Stimulated activated naive CD8-positive, alpha-beta T cell treated with anti-CD3 and anti-CD28 coated beads, Interleukin-15, Interleukin-2, amounts not matched to agents 100 U/mL and 50 U/mL, for 24 hours (primary cell): Measurements from ENCODE around the gene FBXL4.

Experiments used
- ATAC-seq: fragments of 150-1000 bp; cut with Tn5 transposase; one replicate; pipeline ENCODE4 v1.10.0; 2021
- DNase-seq: peaks from one replicate; pipeline ENCODE4 v3.0.0; 2021

The FBXL4 gene

DNA sequence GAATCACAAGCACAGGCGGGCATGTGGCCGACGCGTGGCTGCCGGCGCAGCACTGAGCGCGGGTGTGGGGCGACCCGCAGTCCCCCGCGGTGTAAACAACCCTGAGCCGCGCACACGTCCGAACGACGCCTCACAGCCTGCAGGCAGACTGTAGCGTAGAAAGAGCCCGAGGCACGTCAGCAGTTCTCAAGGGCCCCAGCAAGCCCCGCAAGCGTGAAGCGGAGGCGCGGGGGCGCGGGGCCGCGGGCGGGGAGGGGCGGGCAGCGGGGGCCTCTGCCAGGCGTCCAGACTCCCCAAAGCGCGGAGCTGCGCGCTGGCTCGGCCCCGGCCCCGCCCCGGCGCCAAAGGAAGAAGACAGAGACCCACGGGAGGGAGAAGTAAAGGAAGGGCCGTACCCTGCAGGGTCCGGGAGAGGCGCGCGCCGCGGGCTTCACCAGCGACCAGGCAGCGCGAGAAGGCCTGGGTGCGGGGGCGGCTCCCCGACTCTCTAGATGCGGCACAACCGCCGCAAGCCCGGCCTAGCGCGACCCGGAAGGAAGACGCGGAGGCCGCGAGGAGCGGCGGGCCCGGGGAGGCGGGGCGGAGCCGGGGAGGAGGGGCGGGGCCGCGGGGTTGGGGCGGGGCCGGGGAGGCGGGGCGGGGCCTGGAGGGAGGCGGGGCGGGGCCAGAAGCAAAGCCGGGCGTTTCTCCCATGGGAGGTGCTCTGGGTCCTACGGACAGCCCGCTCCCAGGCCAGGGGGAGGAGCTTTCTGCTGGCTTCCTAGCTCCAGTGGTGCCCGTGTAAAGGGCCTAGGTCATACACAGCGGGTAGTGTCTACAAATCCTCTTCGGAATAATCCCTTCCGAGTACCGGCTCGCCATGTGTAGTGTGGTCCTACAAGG lies at the start of gene FBXL4:
TSS of gene FBXL4 (minus strand) at position 536 of the 882 bp plus-strand sequence. CDS start 20,958 bp downstream, outside the sequence.
- ATAC-seq (peak; percentile 86), DNase-seq (peak; percentile 83)

DNA sequence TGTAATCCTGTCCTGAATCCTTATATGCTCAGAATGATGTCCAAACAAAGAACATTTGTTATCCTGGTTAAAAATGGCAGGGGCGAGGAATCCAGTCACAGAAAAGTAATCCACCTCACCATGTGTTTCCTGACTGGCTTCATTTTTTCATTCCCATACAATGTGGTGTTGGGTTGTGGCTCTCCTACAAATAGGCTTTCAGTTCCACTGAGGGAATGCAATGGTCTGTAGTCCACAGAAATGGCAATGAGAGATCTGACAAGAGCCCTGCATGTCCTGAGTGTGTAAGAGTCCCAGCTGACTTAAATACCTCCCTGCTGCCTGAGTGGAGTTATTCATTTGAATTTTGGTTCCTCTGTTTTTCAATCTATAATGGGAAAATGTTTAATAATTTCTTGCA lies 47.4 kb upstream of the FBXL4 start:
- no peak for ATAC-seq
- no peak for DNase-seq

DNA sequence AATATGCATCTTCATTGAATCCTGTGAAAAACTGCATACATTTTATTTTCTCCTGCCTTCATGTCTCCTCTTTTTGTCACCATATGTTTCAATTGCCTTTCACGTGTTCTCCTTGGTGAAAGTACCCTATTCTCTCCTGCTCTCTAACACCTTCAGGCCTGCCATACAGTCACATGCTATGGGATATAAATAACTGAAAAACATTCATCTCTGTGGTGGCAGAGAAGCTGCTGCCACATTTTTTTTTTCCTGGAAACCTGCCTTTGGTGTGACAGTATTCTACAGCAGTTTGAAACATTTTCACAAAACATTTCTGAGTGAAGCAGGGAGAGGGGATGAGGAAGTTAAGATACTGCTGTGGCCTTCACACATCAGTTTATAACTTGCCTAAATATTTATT lies 44.8 kb upstream of the FBXL4 start:
- no peak for DNase-seq
- no peak for ATAC-seq

DNA sequence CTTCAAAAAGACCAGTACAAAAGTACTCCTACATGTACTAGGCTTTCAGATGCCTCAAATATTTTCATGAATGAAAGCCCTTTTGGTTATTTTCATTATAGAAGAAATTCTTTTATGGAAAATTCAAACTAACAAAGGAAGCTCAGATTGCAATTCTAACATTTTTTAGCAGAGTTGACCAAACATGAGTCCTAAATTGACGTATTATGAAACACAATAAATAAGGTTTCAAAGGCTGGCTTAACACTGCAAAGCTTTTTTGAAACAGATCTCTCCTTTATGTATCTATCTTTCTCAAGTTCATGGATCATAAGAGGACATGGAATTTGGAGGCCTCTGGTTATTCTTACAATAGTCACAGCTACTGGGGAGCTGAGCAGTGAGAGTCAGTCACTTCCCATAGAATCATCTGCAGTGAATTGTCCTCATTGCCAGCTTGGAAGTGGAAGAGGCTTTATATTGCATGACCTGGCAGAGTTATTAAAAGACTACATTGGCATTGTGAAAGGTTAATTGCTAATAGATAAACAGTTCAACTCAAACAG lies 38.4 kb upstream of the FBXL4 start:
- DNase-seq = no peak
- ATAC-seq = no peak

DNA sequence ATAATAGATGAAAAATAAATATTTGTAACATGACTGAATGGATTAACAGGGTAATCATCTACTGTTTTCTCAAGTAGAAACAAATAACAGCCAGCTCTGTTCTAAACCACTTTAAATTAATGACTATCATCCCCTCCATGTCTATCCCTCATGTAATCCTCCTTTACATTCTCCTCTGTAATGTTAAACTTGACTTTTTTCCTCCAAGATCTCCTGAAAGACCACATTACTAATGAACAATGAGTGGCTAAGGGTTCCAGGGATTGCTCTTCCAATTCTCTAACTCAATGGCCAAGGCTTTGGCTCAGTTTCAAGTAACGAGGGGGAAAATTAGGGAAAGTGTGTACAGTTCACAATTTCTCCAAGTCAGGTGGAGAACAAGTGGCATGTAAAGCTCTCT lies 37.6 kb upstream of the FBXL4 start:
- DNase-seq = no peak
- no peak for ATAC-seq

DNA sequence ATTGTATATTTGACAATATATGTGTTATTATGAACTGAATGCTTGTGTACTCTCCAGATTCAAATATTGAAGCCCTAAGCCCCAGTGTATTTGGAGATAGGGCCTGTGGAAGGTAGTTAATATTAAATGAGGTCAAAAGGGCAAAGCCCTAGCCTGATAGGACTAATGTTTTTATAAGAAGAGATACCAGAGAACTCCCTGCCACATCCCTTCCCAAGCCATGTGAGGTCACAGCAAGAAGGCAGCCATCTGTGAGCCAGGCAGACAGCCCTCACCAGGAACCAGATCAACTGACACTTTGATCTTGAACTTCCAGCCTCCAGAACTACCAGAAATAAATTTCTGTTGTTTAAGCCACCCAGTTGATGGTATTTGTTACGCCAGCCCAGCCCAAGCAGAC lies 36.4 kb upstream of the FBXL4 start:
- ATAC-seq (no peak), DNase-seq (no peak)

DNA sequence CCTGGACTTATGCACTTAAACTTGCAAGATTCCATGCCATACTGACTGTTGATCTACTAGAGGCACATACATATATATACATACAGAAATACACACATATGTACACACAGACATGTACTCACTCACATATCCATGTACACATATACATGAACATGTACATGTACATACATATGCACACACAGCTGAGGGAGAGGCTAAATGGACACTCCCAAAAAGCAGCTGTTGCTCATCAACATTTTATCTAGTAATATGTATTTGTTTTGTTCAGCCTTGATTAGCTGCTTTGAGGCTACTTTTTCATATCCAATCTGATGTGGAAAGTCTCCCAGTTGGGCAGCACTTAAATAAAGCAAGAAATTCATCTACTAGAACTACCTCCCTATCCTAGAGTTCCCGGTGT lies 33.7 kb upstream of the FBXL4 start:
- ATAC-seq (no peak), DNase-seq (no peak)

DNA sequence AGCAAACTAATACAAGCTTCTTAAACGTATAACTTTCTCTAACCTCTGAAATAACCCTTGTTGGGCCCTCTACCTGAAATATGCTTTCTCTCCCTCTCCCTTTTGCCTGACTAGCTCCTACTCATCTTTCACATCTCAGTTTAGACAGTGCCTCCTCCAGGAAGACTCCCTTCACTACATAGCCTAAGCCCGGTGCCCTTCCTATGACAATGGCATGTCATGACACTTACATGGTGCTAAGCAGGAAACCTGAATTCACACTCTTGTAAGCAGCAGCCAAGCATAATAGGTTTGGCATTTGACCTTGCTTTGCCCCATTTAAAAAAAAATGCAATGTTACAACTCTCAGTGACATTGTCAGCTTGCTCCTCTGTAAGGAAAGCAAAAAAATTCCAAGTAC lies 33.1 kb upstream of the FBXL4 start:
- DNase-seq = no peak
- no peak for ATAC-seq

DNA sequence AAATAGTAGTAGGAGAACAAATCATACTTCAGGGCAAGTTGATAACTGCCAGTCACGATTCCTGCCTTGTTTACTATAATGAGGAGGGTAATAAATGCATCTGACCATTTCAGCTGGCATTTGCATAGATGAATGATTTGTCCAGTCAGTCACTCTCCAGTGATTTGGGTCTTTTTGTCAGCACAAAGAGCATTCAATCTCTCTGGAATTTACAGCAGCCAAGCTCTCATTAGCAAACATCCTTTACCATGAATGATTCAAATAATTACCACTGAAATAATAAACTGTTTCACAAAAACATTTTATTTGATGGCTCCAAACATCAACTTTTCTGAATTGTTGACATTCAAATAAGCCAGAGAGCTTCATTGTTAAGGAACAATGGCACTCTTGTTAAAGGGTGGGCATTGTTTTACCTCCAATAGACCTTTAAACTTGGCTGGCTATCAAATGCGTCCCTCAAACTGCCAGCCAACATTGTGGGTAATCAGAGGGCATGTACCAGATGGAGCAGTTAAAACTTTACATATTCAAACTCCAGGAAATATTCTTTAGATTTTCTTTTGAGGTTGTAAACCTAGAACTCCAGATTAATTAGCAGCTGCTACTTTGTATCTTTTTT lies 30.0 kb upstream of the FBXL4 start:
- no peak for ATAC-seq

DNA sequence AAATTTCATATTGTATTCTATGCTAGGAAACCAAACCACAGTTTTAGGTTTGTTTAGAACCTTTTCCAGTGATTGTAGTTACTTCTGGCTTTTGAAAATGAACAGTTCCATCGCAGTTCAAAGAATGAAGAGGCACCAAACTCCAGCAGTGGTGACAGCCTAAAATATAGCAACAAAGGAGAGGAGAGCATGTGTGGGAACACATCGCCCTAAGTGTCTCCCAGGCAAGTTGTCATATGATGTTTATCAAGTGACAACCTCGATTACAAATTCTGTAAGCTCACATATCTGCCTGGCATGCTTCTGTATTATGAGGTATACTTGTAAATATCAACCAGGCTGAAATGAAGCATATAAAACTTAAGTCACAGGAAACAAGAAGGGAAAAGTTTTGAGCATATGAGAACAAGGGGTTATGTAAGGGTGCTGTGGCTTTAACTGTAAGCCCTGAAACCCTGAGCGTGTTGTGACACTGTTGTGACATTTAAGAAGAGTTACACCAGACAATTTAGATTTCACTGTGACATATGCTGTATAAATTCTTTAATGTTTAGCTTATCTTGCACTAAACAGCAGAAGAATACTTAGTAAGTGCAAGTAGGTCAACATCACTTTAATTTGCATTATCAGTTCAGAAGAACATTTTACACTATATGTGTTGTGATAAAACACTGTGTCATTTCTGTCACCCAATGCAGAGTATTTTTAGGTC lies 29.1 kb upstream of the FBXL4 start:
- ATAC-seq (no peak), DNase-seq (no peak)

More for the DNA sequence above, 30.0 kb upstream of the FBXL4 start:
- DNase-seq = no peak

DNA sequence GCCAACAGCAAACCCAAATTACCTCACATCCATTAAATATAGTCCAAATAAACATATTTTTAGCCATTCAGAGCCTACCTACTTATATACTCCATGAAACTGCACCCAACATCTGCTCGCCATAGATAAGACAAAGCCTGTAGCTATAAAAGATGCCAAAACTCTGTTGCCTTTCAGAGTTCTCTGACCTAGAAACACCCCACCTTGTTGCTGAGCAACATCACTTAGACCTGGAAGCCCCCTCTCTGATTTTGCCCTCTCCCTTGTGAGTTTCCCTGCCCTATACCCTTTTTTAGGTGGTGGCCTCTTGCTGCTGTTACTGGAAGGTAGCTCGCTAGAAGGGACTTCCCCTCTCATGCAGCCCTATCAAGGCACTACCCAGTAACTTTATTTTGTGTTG lies 27.7 kb upstream of the FBXL4 start:
- DNase-seq = no peak
- ATAC-seq = no peak

DNA sequence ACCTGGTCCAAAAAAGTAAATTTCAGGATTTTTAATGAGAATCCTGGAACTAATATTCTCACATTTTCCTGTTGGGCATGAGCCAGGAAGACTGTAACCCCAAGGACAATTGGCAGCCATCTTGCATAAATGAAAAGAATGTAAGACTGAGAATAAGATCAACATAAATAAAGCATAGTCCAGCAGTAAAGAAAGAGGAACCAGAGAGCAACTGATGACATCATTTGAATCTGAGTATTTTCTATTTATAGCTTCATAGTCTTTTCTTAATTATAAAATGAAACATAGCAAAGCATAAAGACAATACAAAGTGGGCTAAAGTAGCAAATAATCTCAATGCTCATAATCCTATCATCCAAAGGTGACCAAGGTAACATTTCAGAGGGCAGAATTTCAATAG lies 26.6 kb upstream of the FBXL4 start:
- DNase-seq (no peak), ATAC-seq (no peak)

DNA sequence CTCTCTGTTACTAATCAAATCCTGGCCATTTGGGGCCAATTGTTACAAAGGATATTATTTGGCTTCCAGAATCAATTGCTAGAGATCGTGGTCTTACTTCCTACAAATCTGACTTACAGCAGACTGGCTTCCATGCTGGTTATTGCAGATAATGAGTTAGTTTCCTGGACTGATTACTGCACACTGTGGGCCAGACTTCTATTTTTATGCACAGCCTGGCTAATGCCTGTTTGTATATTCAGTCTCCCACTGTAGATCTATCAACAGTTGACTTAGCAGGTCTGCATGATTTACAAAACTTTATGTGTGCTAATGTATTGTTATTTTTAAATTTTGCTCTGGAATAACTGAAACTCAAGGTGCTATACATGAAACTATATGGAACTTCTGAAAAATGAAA lies 25.8 kb upstream of the FBXL4 start:
- ATAC-seq = no peak
- no peak for DNase-seq

DNA sequence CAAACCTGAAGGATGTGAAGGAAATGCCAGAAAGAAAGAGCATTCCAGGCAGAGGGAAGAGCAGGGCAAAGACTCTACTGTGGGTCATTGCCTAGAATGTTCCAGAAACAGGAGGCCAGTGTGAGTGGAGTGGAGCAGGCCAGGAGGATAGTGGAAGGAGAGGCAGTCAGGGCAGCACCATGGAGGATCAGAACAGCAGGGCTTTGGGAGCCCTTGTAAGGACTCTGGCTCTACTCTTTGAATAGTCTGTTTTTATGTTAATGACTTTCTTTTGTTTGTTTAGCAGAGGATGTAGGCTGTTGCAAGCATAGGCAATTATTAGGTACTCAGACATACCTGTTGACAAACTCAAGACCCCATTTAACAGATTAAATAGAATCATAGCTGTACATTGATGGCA lies 23.6 kb upstream of the FBXL4 start:
- ATAC-seq (no peak), DNase-seq (no peak)

DNA sequence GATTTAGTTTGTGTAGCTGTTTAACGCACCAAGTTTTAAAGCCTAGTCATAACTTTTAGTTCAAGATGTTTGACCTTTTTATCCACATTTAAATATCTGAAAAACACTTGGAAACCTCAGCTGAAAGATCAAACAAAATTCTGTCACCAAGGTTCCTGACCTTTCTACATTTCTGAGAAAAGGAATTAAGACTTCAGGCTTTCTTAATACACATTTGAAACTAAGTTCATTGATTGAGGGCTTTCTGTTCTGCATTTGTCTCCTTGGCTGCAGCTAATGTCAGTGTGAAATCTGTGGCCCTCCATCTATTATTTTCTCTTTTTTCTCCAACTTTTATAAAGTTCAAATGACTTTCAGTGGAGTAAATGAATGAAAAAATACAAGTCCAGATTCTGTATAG lies 22.7 kb upstream of the FBXL4 start:
- ATAC-seq (no peak), DNase-seq (no peak)

DNA sequence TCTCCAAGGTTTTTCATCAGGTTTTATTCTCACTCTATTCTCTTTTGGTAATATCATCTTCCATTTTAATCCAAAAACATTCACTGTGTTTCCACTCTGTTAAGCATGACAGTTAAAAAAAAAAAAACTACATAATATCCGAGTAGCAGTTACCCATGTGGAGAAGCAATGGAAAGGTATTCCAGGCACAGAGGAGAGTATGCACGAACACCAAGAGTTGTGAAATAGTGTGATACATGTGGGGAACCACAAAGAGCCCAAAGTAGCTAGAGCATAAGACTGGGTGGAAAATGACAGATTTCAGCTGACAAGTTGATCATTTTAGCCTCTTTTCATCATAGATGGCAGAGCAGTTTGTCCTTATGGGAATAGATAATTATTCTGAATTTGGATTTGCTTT lies 19.9 kb upstream of the FBXL4 start:
- DNase-seq = no peak
- no peak for ATAC-seq

DNA sequence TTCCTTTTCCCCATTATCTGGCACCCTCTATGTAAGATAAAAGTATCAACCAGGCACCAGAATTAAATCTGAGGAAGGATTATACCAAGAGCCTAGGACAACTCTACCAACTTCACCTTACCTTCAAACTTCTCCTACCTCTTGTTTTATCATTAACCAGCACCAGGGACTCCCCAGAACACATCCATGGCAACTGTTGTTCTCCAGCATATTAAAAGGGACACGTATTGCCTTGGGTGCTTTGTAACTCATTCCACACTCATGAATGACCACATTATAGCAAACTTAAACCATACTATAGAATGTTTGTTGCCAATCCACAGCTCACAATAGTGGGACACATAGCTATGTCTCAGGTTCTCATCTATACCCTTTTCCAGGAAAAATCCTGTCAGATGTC lies 11.9 kb upstream of the FBXL4 start:
- DNase-seq (no peak), ATAC-seq (no peak)

DNA sequence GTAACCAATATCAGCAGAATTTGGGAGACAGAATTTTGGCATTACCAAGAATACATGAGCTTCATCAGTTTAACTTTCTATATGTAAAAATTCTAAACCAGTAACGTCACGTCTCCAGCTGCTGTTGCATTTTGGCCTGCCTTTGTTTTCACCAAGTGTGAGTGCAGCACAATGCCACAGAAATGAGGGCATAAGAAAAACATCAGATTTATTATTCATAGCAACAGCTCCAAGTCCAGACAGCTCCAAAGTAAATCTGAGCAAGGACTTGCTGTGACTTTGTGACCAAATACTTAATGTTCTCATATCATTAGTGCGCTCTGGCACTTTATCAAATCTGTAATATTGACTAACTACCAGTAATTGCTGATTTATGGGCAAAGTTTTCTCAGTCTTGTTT lies 11.0 kb upstream of the FBXL4 start:
- no peak for ATAC-seq

DNA sequence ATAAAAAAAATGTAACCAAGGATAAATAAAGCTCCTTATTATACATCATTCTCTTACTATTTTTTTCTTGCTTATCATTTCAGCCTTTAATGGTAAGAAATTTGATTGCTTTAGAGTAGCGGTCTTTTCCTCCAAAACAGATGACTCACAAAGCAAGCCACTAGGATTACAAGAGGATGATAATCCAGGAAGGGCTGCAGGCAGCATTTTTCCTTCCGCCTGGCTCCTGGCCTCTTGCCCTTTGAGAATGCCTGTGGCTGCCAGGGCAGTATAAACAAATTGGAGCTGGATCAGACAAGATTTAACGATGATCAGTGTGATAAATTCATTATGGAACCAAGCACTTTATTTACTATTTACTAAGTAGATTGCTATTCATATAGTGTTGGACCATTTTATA lies 9.7 kb upstream of the FBXL4 start:
- DNase-seq (no peak), ATAC-seq (no peak)

More for the DNA sequence above, 11.0 kb upstream of the FBXL4 start:
- DNase-seq = no peak

DNA sequence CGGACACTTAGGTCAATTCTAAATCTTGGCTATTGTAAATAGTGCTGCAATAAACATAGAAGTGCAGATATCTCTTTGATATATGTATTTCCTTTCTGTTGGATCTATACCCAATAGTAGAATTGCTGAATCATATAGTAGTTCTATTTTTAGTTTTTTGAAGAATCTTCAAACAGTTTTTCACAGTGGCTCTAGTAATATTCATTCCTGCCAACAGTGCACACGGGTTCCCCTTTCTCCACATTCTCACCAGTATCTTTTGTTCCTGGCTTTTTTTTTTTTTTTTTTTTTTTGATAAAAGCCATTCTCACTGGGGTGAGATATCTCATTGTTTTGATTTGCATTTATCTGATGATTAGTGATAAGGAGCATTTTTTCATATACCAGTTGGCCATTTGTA lies 1.8 kb upstream of the FBXL4 start:
- DNase-seq (no peak), ATAC-seq (no peak)

DNA sequence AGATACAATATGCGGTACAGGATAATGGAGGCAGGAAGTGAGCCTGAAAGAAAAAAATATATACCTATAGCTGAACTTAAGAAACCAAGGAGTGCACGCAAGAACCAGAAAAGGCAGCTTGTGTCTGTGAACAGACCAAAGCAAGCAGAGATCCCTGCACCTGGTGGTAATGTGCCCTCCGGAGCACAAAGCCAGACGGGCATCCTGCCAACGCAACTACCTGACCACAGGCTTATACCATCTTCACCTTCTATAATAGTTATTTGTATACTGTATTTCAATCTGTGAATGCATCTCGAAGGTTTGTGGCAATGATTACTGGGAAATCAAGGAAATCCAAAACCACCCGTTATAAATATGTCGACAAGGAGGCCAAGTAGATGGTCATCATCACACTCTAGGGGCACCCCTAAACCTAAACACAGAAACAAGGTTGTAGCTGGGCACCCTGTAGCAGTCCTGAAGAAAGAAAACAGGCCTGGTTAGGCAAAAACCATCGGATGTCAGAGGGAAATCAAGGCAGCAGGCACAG lies 801 bp downstream of the FBXL4 start:
- peak; percentile 56 for DNase-seq
- peak; percentile 8 for ATAC-seq

DNA sequence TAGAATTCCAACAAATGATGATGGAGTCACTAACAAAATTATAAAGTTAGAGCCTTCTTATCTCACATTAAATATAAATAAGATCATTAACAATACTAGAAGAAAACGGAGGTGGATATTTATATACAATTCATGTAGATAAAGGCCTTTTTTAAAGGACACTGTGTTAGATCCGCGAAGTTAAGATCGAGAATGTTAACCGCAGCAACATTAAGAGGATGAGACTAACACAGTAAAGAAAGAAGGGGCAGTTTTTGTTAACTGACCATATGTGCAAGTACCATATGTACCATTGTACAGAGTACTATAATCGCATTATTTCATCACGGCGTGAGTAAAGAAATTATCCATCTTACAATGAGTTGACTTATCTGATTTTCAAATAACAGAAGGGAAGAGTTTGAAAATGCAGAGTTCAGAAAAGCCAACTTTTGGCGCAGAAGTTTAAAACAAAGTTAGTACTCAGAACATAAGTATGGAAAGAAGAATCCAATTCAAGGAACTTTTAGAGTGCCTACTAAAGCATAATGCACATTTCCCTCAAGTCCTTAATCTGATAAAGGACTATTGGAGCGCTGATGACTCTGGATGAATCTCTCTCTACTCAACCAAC lies 1.4 kb downstream of the FBXL4 start:
- no peak for ATAC-seq
- no peak for DNase-seq
